GM12891 (cell line): Measurements from ENCODE around the gene ISG20L2.

ENCODE experiments used
- DNase-seq: peaks from one replicate; pipeline ENCODE4 v3.0.0; 2011; ENCODE audit warnings: low spot score; ENCODE audit not compliant: insufficient read length
- FAIRE-seq: peaks from 2 replicates; lab custom pipeline; 2011; peaks lifted over from hg19 to GRCh38; lab: Jason Lieb, UNC
- PAX5 ChIP-seq: IDR thresholded peaks from 2 replicates; pipeline ENCODE4 v1.6.1; 2011; ENCODE audit warnings: low read length, moderate library complexity, mild to moderate bottlenecking; ENCODE audit not compliant: insufficient read depth, severe bottlenecking
- POLR2A ChIP-seq: IDR thresholded peaks from 2 replicates; pipeline ENCODE4 v1.6.1; 2011; ENCODE audit warnings: low read depth, low read length, control low read depth
- POLR2AphosphoS5 ChIP-seq: IDR thresholded peaks from 2 replicates; pipeline ENCODE4 v1.6.1; 2011; ENCODE audit warnings: low read depth, low read length, control low read depth
- POU2F2 ChIP-seq: IDR thresholded peaks from 2 replicates; pipeline ENCODE4 v1.6.1; 2011; ENCODE audit warnings: low read depth, mild to moderate bottlenecking, control low read depth, low read length, moderate library complexity
- SPI1 ChIP-seq: IDR thresholded peaks from 2 replicates; pipeline ENCODE4 v1.6.1; 2011; ENCODE audit warnings: low read depth, low read length, control low read depth
- TAF1 ChIP-seq: IDR thresholded peaks from 2 replicates; pipeline ENCODE4 v1.6.1; 2011; ENCODE audit warnings: low read depth, low read length, control low read depth

ISG20L2 gene

DNA sequence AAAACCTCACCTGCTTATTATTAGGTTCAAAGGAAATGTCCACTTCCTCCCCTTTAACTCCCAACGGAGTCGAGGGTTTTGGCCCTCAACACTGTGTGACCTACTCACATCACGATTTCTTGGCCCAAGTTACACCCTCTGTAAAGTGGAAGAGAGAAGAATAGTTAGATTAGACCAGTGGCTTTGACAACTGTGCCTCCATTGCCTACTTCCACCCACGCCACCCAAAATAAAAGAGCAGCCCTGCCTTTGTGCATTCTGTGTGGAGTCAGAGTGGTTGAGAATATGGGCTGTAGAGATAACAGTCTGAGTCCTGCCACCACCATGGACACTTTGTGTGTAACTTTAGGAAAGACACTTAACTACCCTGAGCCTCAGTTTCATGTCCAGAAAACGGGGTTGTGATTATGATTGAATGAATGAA lies 27.0 kb upstream of the ISG20L2 start:
- DNase-seq (no peak), FAIRE-seq (no peak)
- TF ChIP-seq PAX5: no peak
- no peak for TF ChIP-seq TAF1
- peak; percentile 50 for TF ChIP-seq SPI1

DNA sequence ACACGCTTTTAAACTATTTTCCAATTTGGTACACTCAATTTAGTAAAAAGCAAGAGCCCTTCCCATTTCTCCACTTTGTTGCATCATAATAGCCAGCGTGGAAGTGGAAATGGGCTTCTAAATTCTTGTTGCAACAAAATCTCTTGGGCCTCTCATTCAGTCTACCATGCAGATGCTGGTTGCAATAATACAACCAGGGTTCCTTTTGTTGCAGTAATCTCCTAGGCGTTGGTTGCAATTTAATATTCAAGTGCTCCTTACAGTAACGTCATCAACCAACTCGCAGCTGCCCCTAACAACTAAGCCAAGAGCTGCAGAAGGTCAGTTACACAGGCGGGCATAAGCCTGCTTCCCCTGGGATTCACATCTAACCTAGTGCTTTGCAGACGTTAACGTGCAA lies 25.7 kb upstream of the ISG20L2 start:
- FAIRE-seq: no peak
- no peak for DNase-seq
- TF ChIP-seq POLR2AphosphoS5 (no peak), SPI1 (no peak), TAF1 (no peak), POU2F2 (no peak), PAX5 (no peak), POLR2A (no peak)

GRCh38 chr1:156752843-156753482 lies 24.4 kb upstream of the ISG20L2 start:
- TF ChIP-seq TAF1: no peak
- TF ChIP-seq SPI1: no peak
- TF ChIP-seq POU2F2: no peak
- TF ChIP-seq POLR2AphosphoS5: no peak
- no peak for TF ChIP-seq PAX5
- TF ChIP-seq POLR2A: no peak
- FAIRE-seq (no peak), DNase-seq (no peak)

DNA sequence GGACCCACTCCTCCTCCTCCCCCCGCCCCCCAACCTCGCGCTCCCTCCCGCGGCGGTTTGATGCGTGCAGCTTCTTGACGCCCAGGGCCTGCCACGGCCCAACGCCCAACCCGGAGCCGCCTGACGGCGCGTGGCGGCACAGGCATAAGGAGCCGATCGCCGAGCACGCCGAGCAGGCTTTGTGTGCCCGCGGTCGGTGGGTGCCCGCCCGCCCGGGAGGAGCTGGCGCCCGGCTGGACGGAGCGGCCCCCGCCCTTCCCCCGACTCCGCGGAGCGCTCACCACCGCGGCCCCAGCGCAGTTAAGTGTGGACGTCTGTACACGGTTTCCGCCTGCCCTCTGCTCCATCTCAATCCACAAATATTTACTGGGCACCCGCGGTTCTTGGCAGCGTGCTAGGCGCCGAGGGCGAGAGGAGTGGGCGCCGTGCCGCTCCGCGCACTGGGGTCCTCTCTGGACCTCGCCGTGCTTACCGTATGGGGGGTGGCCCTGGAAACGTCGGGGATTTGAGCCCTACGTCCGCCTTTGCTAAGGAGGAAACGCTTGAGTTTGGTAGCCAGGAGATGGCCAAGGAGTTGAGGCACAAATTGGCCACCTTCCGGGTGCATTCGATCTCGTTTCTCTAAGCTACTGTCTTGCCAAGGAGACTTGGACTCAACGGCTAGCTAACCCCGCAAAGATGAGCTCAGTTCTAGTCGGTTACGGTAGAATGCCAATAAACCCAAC lies 23.4 kb upstream of the ISG20L2 start:
- peak; percentile 93 for DNase-seq
- TF ChIP-seq POLR2A (no peak), POU2F2 (no peak), TAF1 (peak; percentile 49; the same call in 1 of the 2 replicates), PAX5 (peak; percentile 65)
- peak; percentile 5 for FAIRE-seq

DNA sequence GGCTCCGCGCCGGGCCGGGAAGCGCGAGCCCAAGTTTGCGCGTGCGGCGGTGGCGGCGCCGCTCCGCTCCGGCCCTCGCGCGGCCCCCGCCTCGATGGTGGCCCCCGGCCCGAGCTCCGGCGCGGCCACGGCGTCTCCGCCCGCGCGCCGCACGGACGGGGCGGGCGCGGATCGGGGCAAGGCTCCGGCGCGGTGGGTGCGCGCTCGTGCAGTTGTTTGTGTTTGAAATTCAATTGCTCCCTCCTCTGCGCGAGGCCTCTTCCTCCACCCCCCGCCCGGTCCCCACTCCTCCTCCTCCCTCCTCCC lies 22.8 kb upstream of the ISG20L2 start, which contains the start of gene HDGF:
TSS of gene HDGF (minus strand) at position 225 of the 306 bp plus-strand sequence. CDS start 246 bp downstream, outside the sequence.
- no peak for FAIRE-seq
- TF ChIP-seq POLR2A: no peak
- no peak for TF ChIP-seq SPI1
- TF ChIP-seq POLR2AphosphoS5: no peak
- no peak for TF ChIP-seq PAX5
- no peak for TF ChIP-seq POU2F2
- TF ChIP-seq TAF1: no peak; the same call in 1 of the 2 replicates
- no peak for DNase-seq

DNA sequence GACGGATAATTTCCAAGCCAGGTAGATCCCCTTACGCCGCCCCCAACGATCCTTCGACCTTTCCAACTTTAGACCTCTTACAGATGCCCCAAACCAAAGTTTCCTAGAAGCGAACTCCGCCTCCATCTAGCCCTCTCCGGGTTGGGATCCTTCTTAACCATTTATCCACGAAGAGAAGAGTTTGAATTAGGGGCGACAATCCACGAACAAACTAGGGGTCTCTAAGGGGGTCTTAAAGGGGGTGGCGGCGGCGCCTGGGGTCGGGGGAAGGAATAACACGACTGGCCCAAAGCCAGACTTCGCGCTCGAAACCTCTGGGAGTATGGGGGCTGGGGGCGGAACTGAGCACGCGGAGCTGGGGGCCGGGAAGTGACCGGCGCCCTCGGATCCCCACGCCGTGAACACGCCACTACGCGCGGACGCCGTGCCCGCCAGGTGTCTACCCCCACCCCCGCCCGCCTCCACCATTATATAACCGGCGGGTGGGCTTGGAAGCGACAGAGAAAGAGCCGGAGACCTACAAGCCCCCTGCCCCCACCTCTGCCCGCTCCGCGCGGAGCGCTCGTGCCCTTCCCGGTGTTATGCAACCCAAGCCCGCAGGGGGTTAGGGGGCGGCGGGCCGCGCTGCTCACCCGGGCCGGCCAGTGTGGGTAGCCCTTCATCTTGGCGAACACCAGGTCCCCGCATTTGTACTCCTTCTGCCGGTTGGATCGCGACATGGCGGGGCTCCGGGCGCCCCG lies 22.3 kb upstream of the ISG20L2 start:
- FAIRE-seq: no peak
- TF ChIP-seq POU2F2: 0 out of 2 replicates have a peak, but pooled peaks have one; percentile 12
- TF ChIP-seq PAX5: no peak
- no peak for TF ChIP-seq POLR2A
- TF ChIP-seq TAF1: 0 out of 2 replicates have a peak, but pooled peaks have one; percentile 10
- DNase-seq: no peak

GRCh38 chr1:156750191-156750672 lies 21.7 kb upstream of the ISG20L2 start:
- DNase-seq (no peak), FAIRE-seq (no peak)
- no peak for TF ChIP-seq POLR2A
- no peak for TF ChIP-seq TAF1
- no peak for TF ChIP-seq POU2F2
- TF ChIP-seq POLR2AphosphoS5: no peak
- no peak for TF ChIP-seq SPI1
- TF ChIP-seq PAX5: no peak

DNA sequence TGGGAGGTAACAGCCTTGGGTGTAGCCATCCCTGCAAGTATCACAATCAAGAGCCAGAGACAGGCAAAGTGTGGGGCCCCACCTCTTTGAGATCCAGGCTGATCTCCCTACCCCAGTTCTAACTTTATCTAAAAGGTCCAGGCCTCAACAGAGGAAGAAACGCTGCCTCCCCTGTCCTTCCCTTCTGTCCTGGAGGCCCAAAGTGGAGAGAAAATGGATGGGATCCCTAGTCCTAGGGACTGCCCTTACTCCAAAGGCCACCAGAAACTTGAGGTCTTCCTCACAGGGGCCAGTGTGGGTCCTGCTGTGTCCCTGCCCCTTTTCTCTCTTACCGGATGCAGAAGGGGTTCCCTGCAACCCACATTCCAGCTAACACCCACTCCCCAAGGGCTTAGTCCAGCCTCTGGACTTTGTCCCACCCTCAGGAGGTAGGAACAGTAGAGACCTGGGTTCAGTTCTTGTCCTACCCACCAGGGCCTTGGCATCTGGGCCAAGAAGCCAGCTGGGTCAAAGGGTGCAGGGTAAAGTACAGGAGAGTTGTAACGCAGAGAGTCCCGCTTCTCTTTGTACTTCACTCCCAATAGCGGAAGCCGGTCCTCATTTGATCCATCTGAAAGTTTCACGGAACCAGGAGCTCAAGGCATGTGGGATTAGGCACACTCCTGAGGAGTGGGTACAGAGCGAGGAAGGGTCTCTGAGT lies 21.0 kb upstream of the ISG20L2 start:
- FAIRE-seq: no peak
- no peak for DNase-seq
- 0 out of 2 replicates have a peak, but pooled peaks have one; percentile 13 for TF ChIP-seq POLR2AphosphoS5
- TF ChIP-seq SPI1: no peak
- no peak for TF ChIP-seq POLR2A
- no peak for TF ChIP-seq TAF1
- no peak for TF ChIP-seq POU2F2

DNA sequence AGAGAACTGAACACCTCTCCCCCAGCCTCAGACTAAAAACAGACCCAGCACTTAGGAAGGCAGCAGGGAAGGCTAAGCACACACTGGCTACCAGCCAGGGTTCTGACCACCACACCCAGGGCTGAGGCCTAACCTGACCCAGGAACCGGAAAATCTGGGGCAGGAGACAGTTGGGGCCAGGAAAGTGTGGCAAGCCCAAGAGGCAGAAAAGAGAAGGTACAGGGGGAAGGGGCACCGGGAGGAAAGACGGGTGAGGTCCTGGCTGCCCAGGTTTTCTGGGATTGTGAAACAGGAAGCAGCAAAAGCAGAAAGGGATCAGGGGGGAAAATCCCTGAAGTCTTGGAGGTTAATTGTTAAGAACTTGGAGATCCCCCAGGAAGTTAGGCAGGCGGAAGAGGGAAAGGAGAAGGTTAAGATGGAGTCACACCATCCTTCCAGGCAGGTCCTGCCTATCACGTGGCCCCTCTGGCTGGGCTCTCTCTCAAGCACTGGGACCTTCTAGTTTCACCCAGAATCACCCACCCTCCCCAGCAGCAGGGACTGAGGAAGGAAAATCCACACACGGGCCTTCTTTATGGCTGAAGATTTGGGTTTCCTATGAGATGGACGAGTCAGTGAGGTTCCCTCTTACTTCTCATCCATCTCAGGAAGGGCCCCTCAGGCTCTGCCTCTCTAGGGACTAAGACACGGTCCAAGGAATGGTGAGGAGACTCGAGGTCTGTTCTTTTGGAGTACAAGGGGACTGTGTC lies 20.3 kb upstream of the ISG20L2 start:
- DNase-seq (no peak), FAIRE-seq (no peak)
- TF ChIP-seq POLR2A: peak; percentile 36; the same call in 1 of the 2 replicates
- TF ChIP-seq POU2F2: no peak
- peak; percentile 37; the same call in 1 of the 2 replicates for TF ChIP-seq SPI1
- TF ChIP-seq PAX5: peak; percentile 15
- TF ChIP-seq TAF1: peak; percentile 60; the same call in 1 of the 2 replicates
- TF ChIP-seq POLR2AphosphoS5: no peak; the same call in 1 of the 2 replicates
